GM21723 (cell line): ENCODE measurements around the gene ATP8A2.
"Not testable (repeated sequence)": the region's sequence is repeated elsewhere in the genome, so short reads cannot be mapped to it uniquely, and the experiment has no call there.

ENCODE experiments used
- ATAC-seq: cut with Tn5 transposase; IDR thresholded peaks from one replicate; pipeline ENCODE4 v1.9.1; 2021; ENCODE audit warnings: mild to moderate bottlenecking, moderate library complexity; ENCODE audit not compliant: unreplicated experiment

The ATP8A2 gene

GRCh38 chr13:26052337-26052736, 680.6 kb downstream of the ATP8A2 start:
- no peak for ATAC-seq

GRCh38 chr13:26053418-26053980, 681.7 kb downstream of the ATP8A2 start:
- ATAC-seq = no peak

GRCh38 chr13:26054896-26055295, 683.1 kb downstream of the ATP8A2 start:
- no peak for ATAC-seq

- no peak for ATAC-seq
Observed at GRCh38 chr13:26058704-26059103, 686.9 kb downstream of the ATP8A2 start.

- ATAC-seq = no peak
Observed at GRCh38 chr13:26060357-26060756, 688.6 kb downstream of the ATP8A2 start.

GRCh38 chr13:26061256-26061655, 689.5 kb downstream of the ATP8A2 start:
- ATAC-seq = no peak

- no peak for ATAC-seq
Observed at GRCh38 chr13:26061947-26062346, 690.2 kb downstream of the ATP8A2 start.

- ATAC-seq = no peak
Observed at GRCh38 chr13:26062853-26063444, 691.2 kb downstream of the ATP8A2 start.

- ATAC-seq = not testable (repeated sequence)
Observed at GRCh38 chr13:26066492-26066891, 694.7 kb downstream of the ATP8A2 start.

GRCh38 chr13:26067601-26068000, 695.8 kb downstream of the ATP8A2 start:
- no peak for ATAC-seq

- not testable (repeated sequence) for ATAC-seq
Observed at GRCh38 chr13:26068372-26068771, 696.6 kb downstream of the ATP8A2 start.

- ATAC-seq = not testable (repeated sequence)
Observed at GRCh38 chr13:26069642-26070041, 697.9 kb downstream of the ATP8A2 start.

GRCh38 chr13:26071691-26072090, 699.9 kb downstream of the ATP8A2 start:
- ATAC-seq = no peak

- not testable (repeated sequence) for ATAC-seq
Observed at GRCh38 chr13:26072335-26072734, 700.6 kb downstream of the ATP8A2 start.

- ATAC-seq = no peak
Observed at GRCh38 chr13:26074706-26075105, 702.9 kb downstream of the ATP8A2 start.
